GM21528 (cell line): ENCODE data around the gene HDAC6.
"Not testable (repeated sequence)": the region's sequence is repeated elsewhere in the genome, so short reads cannot be mapped to it uniquely, and the experiment has no call there.

Source experiments
- ATAC-seq: cut with Tn5 transposase; IDR thresholded peaks from one replicate; pipeline ENCODE4 v1.9.1; 2021; ENCODE audit warnings: mild to moderate bottlenecking, moderate library complexity; ENCODE audit not compliant: unreplicated experiment, low FRiP score

The HDAC6 gene

GRCh38 chrX:48818866-48819265 lies 17.0 kb downstream of the HDAC6 start:
- no peak for ATAC-seq

GRCh38 chrX:48819394-48819793 lies 17.5 kb downstream of the HDAC6 start:
- not testable (repeated sequence) for ATAC-seq

- no peak for ATAC-seq
Measured at GRCh38 chrX:48823053-48823452, 21.2 kb downstream of the HDAC6 start.

GRCh38 chrX:48824066-48824465 lies 22.2 kb downstream of the HDAC6 start:
- no peak for ATAC-seq

GRCh38 chrX:48826135-48826875 lies 24.4 kb downstream of the HDAC6 start, which contains the start of gene ERAS:
TSS of gene ERAS (plus strand) at chrX:48826513. CDS start at chrX:48829124, 2,611 bp downstream.
- no peak for ATAC-seq

GRCh38 chrX:48826876-48827653 lies 25.2 kb downstream of the HDAC6 start:
- no peak for ATAC-seq

GRCh38 chrX:48827654-48827968 lies 25.7 kb downstream of the HDAC6 start:
- no peak for ATAC-seq

- ATAC-seq = no peak
Measured at GRCh38 chrX:48829016-48829735, 27.3 kb downstream of the HDAC6 start.

- no peak for ATAC-seq
Measured at GRCh38 chrX:48831136-48831908, 29.5 kb downstream of the HDAC6 start.

- no peak for ATAC-seq
Measured at GRCh38 chrX:48831909-48832291, 30.0 kb downstream of the HDAC6 start.

- no peak for ATAC-seq
Measured at GRCh38 chrX:48833542-48834138, 31.8 kb downstream of the HDAC6 start.

GRCh38 chrX:48834383-48834709 lies 32.5 kb downstream of the HDAC6 start:
- no peak for ATAC-seq

- ATAC-seq = no peak
Measured at GRCh38 chrX:48835524-48836329, 33.9 kb downstream of the HDAC6 start, which contains the start of gene PCSK1N. TSS of gene PCSK1N (minus strand) at chrX:48835610. CDS start at chrX:48835532, 78 bp downstream.

GRCh38 chrX:48839686-48840085 lies 37.8 kb downstream of the HDAC6 start:
- ATAC-seq = no peak

- ATAC-seq = no peak
Measured at GRCh38 chrX:48848847-48849246, 47.0 kb downstream of the HDAC6 start.

- no peak for ATAC-seq
Measured at GRCh38 chrX:48852857-48853256, 51.0 kb downstream of the HDAC6 start.

GRCh38 chrX:48853494-48853893 lies 51.6 kb downstream of the HDAC6 start:
- ATAC-seq = not testable (repeated sequence)

GRCh38 chrX:48854121-48854804 lies 52.4 kb downstream of the HDAC6 start:
- not testable (repeated sequence) for ATAC-seq

- ATAC-seq = no peak
Measured at GRCh38 chrX:48854898-48855297, 53.0 kb downstream of the HDAC6 start.
